ENCODE data around the gene PHKA2.

PHKA2 gene

DNA sequence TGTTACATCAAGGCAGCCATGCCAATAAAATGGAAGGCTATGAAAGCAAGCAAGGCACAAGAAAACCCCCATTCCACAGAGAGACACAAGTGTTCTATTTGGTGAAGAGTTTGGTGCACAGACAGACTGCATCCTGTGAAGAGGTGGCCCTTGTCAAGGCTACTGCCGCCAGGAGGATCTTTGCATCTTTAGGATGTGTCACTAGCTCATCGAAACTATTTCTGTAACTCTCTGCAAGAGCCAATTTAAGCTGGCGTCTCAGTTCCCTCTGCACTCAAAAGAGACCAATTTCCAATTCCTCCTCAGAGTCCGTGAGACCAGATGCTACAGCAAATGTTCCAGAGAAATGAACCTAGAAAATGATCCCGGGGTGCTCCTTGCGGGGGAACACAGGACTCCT, 91.0 kb downstream of the PHKA2 start:
- no peak for DNase-seq (ENCODE audit: low read depth)
- TF ChIP-seq, protein P1, sequence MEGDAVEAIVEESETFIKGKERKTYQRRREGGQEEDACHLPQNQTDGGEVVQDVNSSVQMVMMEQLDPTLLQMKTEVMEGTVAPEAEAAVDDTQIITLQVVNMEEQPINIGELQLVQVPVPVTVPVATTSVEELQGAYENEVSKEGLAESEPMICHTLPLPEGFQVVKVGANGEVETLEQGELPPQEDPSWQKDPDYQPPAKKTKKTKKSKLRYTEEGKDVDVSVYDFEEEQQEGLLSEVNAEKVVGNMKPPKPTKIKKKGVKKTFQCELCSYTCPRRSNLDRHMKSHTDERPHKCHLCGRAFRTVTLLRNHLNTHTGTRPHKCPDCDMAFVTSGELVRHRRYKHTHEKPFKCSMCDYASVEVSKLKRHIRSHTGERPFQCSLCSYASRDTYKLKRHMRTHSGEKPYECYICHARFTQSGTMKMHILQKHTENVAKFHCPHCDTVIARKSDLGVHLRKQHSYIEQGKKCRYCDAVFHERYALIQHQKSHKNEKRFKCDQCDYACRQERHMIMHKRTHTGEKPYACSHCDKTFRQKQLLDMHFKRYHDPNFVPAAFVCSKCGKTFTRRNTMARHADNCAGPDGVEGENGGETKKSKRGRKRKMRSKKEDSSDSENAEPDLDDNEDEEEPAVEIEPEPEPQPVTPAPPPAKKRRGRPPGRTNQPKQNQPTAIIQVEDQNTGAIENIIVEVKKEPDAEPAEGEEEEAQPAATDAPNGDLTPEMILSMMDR (IDR thresholded peaks at IDR 0.05; ENCODE audit: insufficient read depth, low read depth, low read length, missing control alignments) = no peak
- H3K4me3 ChIP-seq (ENCODE audit: low read length) = no peak overlapping the region

DNA sequence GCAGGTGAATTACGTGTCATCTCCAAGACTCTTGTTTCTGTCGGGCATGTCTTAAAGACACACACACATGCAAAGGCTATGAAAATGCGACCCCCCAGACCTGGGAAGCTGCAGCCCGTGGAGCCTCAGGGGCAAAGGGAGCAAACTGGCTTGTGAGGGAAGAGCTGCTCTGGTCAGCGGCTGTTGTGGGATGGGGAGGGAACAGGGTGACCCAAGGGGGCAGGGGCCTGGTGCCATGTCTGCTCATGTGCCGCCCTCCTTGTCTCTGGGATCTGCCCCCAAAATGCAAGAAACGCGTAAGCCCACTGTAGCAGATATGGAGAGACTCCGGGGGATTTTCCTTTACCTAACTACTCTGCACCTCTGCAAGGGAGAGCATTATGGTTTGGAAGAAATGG, 92.4 kb downstream of the PHKA2 start:
- H3K4me3 ChIP-seq (ENCODE audit: low read length) = no peak overlapping the region
- TF ChIP-seq, protein P1 (IDR thresholded peaks at IDR 0.05; ENCODE audit: insufficient read depth, low read depth, low read length, missing control alignments) = no peak
- no peak for DNase-seq (ENCODE audit: low read depth)

DNA sequence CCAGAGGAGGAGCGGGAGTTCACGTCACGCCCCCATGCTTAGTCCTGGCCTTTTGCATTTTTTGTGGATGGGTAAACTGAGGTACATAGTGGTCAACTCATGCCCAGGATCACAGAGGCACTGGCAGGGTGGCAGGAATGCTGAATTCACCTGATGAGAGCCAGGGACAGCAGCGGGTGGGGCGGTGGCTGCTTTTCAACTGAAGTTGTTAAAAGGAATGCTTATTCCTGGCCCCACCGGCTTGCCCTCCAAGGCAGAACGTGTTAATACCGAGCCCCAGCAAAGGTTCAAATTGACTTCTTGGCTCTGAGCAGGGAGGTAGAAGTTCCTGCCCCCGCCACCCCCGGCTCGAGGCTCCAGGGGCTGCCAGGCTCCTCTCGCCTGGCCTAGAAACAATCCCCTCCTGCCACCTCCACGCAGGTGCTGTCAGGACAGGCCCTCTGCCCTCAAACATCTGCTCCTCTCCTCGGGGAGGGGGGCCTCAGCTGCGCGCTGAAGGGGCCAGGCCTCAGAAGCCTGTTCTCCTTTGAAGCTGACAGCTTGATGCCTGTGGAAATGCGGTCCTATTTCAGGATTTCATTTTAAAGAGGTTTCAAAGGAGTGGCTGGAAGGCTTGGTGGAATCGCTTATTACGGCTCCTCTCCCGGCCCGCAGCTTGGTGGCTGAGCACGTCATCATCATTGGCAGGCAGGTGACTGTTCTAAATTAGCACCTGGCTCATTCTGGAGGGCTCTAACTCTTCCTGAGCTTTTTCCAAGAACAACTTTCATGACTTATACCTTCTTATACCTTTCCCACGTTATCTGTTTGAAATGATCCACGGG, 93.0 kb downstream of the PHKA2 start:
- TF ChIP-seq, protein P1 (IDR thresholded peaks at IDR 0.05; ENCODE audit: insufficient read depth, low read depth, low read length, missing control alignments) = no peak
- DNase-seq (ENCODE audit: low read depth) = no peak
- H3K4me3 ChIP-seq (ENCODE audit: low read length) = no peak overlapping the region

DNA sequence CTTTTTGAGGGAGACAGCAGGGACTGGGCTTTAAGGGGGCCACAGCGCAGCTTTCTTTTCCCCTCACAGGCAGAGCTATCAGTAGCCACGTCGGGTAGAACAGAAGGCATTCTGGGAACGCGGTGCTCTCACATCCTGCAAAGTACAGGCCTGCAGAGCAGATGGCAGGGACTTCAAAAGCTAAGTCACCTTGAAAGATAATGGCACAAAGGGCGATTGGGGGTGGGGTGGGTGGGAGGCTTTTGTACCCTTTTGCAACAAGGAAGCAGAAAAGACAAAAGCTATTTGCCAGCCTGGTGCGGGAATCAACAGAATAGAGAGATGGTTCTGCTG, 93.9 kb downstream of the PHKA2 start:
- TF ChIP-seq, protein P1 (IDR thresholded peaks at IDR 0.05; ENCODE audit: insufficient read depth, low read depth, low read length, missing control alignments) = no peak
- no peak overlapping the region for H3K4me3 ChIP-seq (ENCODE audit: low read length)
- DNase-seq (ENCODE audit: low read depth) = no peak

DNA sequence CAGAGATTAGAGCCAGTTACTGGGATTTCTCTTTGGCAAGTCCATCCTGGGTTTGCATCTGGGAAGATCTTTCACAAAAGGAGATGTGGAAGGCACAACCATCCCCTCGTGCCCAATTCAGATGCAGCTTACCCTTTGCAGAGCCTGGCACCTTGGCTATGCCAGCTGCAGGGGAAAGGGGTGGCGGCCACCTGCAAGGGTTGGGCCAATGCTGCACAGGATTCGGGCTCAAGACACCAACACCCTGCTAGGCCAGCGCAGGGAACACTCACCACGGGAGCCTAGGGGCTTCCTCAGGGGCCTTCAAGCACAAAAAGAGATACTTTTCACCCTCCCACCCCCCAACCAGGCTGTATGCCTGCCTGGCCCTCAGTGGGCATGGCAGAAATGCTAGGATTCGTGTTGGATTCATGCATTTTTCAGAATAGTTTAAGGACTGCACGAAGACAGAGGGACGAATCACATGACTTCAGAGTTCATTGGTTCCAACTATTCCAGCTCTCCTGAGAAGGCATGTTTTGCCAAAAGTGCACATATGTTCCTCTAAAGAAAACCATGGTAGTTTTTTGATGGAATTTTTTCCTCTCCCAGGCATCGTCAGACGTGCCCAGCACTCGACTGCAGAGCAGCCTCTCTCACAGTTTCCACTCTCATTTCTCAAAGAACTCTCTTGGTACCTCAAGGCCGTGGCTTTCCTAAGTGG, 94.4 kb downstream of the PHKA2 start:
- TF ChIP-seq, protein P1 (IDR thresholded peaks at IDR 0.05; ENCODE audit: insufficient read depth, low read depth, low read length, missing control alignments) = no peak
- DNase-seq (ENCODE audit: low read depth) = no peak
- H3K4me3 ChIP-seq (ENCODE audit: low read length) = no peak overlapping the region

DNA sequence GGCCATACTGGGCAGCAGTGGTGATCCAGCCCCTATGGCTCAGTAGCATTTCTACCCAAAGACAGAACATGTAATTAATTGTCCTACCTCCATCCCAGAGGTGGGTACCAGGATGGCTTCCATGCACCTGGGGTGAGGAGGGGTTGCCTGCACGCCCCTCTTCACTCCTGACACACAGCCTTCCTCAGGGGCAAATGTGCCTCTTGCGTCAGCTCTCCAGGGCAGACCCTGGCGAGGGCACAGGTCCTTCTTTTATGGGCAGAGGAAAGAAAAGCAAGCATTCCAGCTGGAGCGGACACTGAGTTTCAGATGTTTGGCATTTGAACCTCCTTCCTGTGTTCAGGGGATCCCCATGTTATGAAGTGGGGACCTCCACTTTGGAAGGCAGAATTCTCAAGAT, 95.6 kb downstream of the PHKA2 start:
- TF ChIP-seq, protein P1 (IDR thresholded peaks at IDR 0.05; ENCODE audit: insufficient read depth, low read depth, low read length, missing control alignments) = no peak
- DNase-seq (ENCODE audit: low read depth) = no peak
- no peak overlapping the region for H3K4me3 ChIP-seq (ENCODE audit: low read length)

Data from epithelial cell of esophagus (primary cell).